GM12878 (cell line): ENCODE results near the gene LPIN2. TPM values are rescaled to one million over a fixed set of nuclear protein-coding genes. Genes with fewer than 3 reads are reported as not detected.

Source experiments
- ATAC-seq: fragments of 200-7000 bp; cut with Tn5 transposase; 3 replicates; pipeline ENCODE4 v1.9.1; 2020; ENCODE audit warnings: mild to moderate bottlenecking, moderate library complexity
- Bru-seq: library from RNA; stranded (reverse); fragments of 400-500 nt; gene quantifications from one replicate; lab custom pipeline; 2021; lab: Mats Ljungman, UMichigan
- BruChase-seq, 2 experiments: library from RNA; stranded (reverse); fragments of 400-500 nt; gene quantifications; one replicate each; lab custom pipeline; 2021; lab: Mats Ljungman, UMichigan
- BruUV-seq: library from RNA; stranded (reverse); fragments of 400-500 nt; replicated peaks from 2 replicates; lab custom pipeline; 2021; lab: Mats Ljungman, UMichigan
- CTCF ChIA-PET: fragments of 300-600 bp; sonication (Branson Sonifier 250); formaldehyde crosslinking; extraction: SDS; loops from one replicate; lab custom pipeline; 2021; ENCODE audit warnings: inconsistent platforms; lab: Yijun Ruan, JAX
- POLR2A ChIA-PET: fragments of 350-600 bp; formaldehyde crosslinking; extraction: SDS; loops from one replicate; lab custom pipeline; 2021; ENCODE audit warnings: inconsistent platforms; lab: Charles Lee
- RAD21 ChIA-PET: fragments of 300-600 bp; sonication (Branson Sonifier 250); formaldehyde crosslinking; loops from one replicate; lab custom pipeline; 2023; ENCODE audit warnings: antibody characterized with exemption; ENCODE audit not compliant: unreplicated experiment; lab: Charles Lee
- SMC1A ChIA-PET: fragments of 300-600 bp; sonication (Branson Sonifier 250); formaldehyde crosslinking; loops from one replicate; lab custom pipeline; 2023; ENCODE audit not compliant: unreplicated experiment, uncharacterized antibody; lab: Charles Lee
- DNase-seq: peaks from one replicate; pipeline ENCODE4 v3.0.0-alpha.2; 2011; ENCODE audit warnings: low read depth, low spot score
- FAIRE-seq: peaks from 3 replicates; lab custom pipeline; 2011; peaks lifted over from hg19 to GRCh38; lab: Jason Lieb, UNC
- H2AFZ ChIP-seq: 2 replicates; pipeline ENCODE4 v1.6.0; 2011; ENCODE audit warnings: low read depth, low read length, control low read depth; ENCODE audit not compliant: control insufficient read depth
- H3K27ac ChIP-seq: 2 replicates; pipeline ENCODE4 v1.5.1; 2011; ENCODE audit warnings: control low read depth; ENCODE audit not compliant: control insufficient read depth, insufficient read depth
- H3K27me3 ChIP-seq, 2 experiments: replicated peaks in 1 of 2; 2 replicates each; pipeline versions ENCODE4 v1.6.0 to v1.6.1; 2011; ENCODE audit warnings: low read length in 1 of 2; ENCODE audit not compliant: control insufficient read depth in 2 of 2, insufficient read depth in 2 of 2
- H3K36me3 ChIP-seq, 2 experiments: 2 replicates each; pipeline ENCODE4 v1.5.1; 2011; ENCODE audit warnings: low read length in 1 of 2; ENCODE audit not compliant: control insufficient read depth in 2 of 2, insufficient read depth in 2 of 2
- H3K4me1 ChIP-seq: 2 replicates; pipeline ENCODE4 v1.6.1; 2011; ENCODE audit warnings: mild to moderate bottlenecking, low read length, moderate library complexity, mixed read lengths; ENCODE audit not compliant: control insufficient read depth, insufficient read depth
- H3K4me2 ChIP-seq: 2 replicates; pipeline ENCODE4 v1.6.0; 2011; ENCODE audit warnings: control low read depth; ENCODE audit not compliant: control insufficient read depth, insufficient read depth
- H3K4me3 ChIP-seq: fragments of 200-600 bp; sonication (generic); 2 replicates; pipeline ENCODE4 v1.5.1; 2016
- H3K79me2 ChIP-seq: 2 replicates; pipeline ENCODE4 v1.6.0; 2011; ENCODE audit warnings: low read length; ENCODE audit not compliant: control insufficient read depth, insufficient read depth
- H3K9ac ChIP-seq: 2 replicates; pipeline ENCODE4 v1.8.0; 2011; ENCODE audit warnings: low read length, control low read depth, mixed read lengths; ENCODE audit not compliant: control insufficient read depth, insufficient read depth
- H3K9me3 ChIP-seq: replicated peaks from 3 replicates; pipeline ENCODE4 v1.5.1; 2011; ENCODE audit warnings: mild to moderate bottlenecking, low read length; ENCODE audit not compliant: control insufficient read depth, insufficient read depth
- H4K20me1 ChIP-seq: 2 replicates; pipeline ENCODE4 v1.6.0; 2011; ENCODE audit not compliant: control insufficient read depth, insufficient read depth
- BCL11A ChIP-seq: IDR thresholded peaks from 2 replicates; pipeline ENCODE4 v1.6.1; 2011; ENCODE audit warnings: low read depth, low read length
- ESRRA ChIP-seq: IDR thresholded peaks from 2 replicates; pipeline ENCODE4 v1.6.1; 2012; ENCODE audit warnings: mild to moderate bottlenecking, low read length, improper control_type of control experiment
- NFYB ChIP-seq: IDR thresholded peaks from 2 replicates; pipeline ENCODE4 v1.6.1; 2011; ENCODE audit warnings: low read depth, mild to moderate bottlenecking, low read length, improper control_type of control experiment, moderate library complexity; ENCODE audit not compliant: insufficient read depth
- RAD51 ChIP-seq: fragments of 450-650 bp; IDR thresholded peaks from 2 replicates; pipeline ENCODE4 v1.6.1; 2016; ENCODE audit warnings: moderate library complexity, mild to moderate bottlenecking, inconsistent platforms
- RELA ChIP-seq: fragments of 450-650 bp; IDR thresholded peaks from 2 replicates; pipeline ENCODE4 v1.8.0; 2014; ENCODE audit warnings: borderline replicate concordance; ENCODE audit not compliant: partially characterized antibody
- RUNX3 ChIP-seq: IDR thresholded peaks from 2 replicates; pipeline ENCODE4 v1.6.1; 2012; ENCODE audit warnings: low read length, inconsistent platforms
- SMC3 ChIP-seq: IDR thresholded peaks from 2 replicates; pipeline ENCODE4 v1.6.1; 2011; ENCODE audit warnings: low read length, improper control_type of control experiment, borderline replicate concordance
- TCF3 ChIP-seq: IDR thresholded peaks from 2 replicates; pipeline ENCODE4 v1.6.1; 2012; ENCODE audit warnings: low read depth, mild to moderate bottlenecking, low read length, borderline replicate concordance; ENCODE audit not compliant: insufficient read depth
- WGBS: methylation state at CpG from one replicate; pipeline ENCODE4 v1.1.6; 2016; ENCODE audit warnings: low lambda C conversion rate; ENCODE audit not compliant: insufficient replicate concordance, insufficient coverage; ENCODE audit errors: missing lambda C conversion rate; 5-methylcytosine and 5-hydroxymethylcytosine counted together
- in situ Hi-C: fragments of 300-500 bp; cut with MboI; formaldehyde crosslinking; loops from 9 replicates; pipeline ENCODE4 v1.14.3; 2018; ENCODE audit warnings: mixed read lengths
- intact Hi-C: fragments of 100-400 bp; cut with micrococcal nuclease; formaldehyde crosslinking; loops from one replicate; pipeline ENCODE4 v1.14.2; 2022; ENCODE audit not compliant: unreplicated experiment
- long read RNA-seq, 2 experiments: library from polyadenylated mRNA; unstranded; transcript quantifications; one replicate each; pipeline ENCODE4 v2.0.0, GENCODE V29; 2019 to 2020
- polyA minus RNA-seq, 3 experiments: library from RNA; depleted of rRNA, polyadenylated mRNA; stranded (reverse); fragments of >200 nt; gene quantifications; 2 replicates each; pipeline ENCODE4 v1.2.3, GENCODE V29; 2011
- polyA plus RNA-seq, 11 experiments: library from polyadenylated mRNA; depleted of rRNA in 4 of 11; unstranded in 6 of 11; stranded (reverse) in 5 of 11; fragments of >200 nt; fragmentation: Nextera tagmentation in 4 of 11; fragmentation: Illumina TruSeq in 1 of 11; extraction: Ambion mirVana in 4 of 11; extraction: Trizol in 1 of 11; gene quantifications; 1 replicate in 1 of 11; 2 replicates in 10 of 11; pipeline versions ENCODE4 v1.2.1 to v1.2.3, GENCODE V29; 2011 to 2016; ENCODE audit warnings: inconsistent platforms in 2 of 11, missing spikeins in 2 of 11, low read depth in 1 of 11
- total RNA-seq, 4 experiments: library from RNA; depleted of rRNA in 3 of 4; stranded (reverse); fragments of >200 nt in 3 of 4; fragmentation: Illumina TruSeq in 1 of 4; extraction: Trizol in 1 of 4; gene quantifications; 2 replicates each; pipeline versions ENCODE4 v1.2.1 to v1.2.3, GENCODE V29; 2013 to 2021
- TF ChIP-seq, protein P1 (sequence below): IDR thresholded peaks from 2 replicates; pipeline ENCODE4 v1.6.1; 2012; ENCODE audit warnings: low read depth, low read length, improper control_type of control experiment
- TF ChIP-seq, protein P2 (sequence below): fragments of 450-650 bp; conservative IDR thresholded peaks from 2 replicates; pipeline ENCODE4 v1.6.1; 2017; ENCODE audit warnings: mild to moderate bottlenecking, moderate library complexity
- TF ChIP-seq, protein P3 (sequence below): IDR thresholded peaks from 2 replicates; pipeline ENCODE4 v1.6.1; 2011; ENCODE audit warnings: low read depth, mild to moderate bottlenecking, low read length, moderate library complexity, borderline replicate concordance; ENCODE audit errors: extremely low read depth

LPIN2 gene, protein sequence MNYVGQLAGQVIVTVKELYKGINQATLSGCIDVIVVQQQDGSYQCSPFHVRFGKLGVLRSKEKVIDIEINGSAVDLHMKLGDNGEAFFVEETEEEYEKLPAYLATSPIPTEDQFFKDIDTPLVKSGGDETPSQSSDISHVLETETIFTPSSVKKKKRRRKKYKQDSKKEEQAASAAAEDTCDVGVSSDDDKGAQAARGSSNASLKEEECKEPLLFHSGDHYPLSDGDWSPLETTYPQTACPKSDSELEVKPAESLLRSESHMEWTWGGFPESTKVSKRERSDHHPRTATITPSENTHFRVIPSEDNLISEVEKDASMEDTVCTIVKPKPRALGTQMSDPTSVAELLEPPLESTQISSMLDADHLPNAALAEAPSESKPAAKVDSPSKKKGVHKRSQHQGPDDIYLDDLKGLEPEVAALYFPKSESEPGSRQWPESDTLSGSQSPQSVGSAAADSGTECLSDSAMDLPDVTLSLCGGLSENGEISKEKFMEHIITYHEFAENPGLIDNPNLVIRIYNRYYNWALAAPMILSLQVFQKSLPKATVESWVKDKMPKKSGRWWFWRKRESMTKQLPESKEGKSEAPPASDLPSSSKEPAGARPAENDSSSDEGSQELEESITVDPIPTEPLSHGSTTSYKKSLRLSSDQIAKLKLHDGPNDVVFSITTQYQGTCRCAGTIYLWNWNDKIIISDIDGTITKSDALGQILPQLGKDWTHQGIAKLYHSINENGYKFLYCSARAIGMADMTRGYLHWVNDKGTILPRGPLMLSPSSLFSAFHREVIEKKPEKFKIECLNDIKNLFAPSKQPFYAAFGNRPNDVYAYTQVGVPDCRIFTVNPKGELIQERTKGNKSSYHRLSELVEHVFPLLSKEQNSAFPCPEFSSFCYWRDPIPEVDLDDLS
- total RNA-seq (2013; cell fraction: nucleolus; rRNA removed): 45.1 and 47.9 TPM in 2 replicates
- total RNA-seq (2014; rRNA removed): 18.3 and 19.5 TPM in 2 replicates
- total RNA-seq (2014; rRNA removed; fragmentation: Illumina TruSeq; extraction: Trizol): 14.8 and 17.2 TPM in 2 replicates
- 19.6 and 23.5 TPM in 2 replicates for total RNA-seq (2021)
- 14.1 TPM for polyA plus RNA-seq (2011; ENCODE audit: low read depth)
- polyA plus RNA-seq (2011; rRNA removed): 28.0 and 32.0 TPM in 2 replicates
- 18.7 and 20.1 TPM in 2 replicates for polyA plus RNA-seq (2011; cell fraction: cytosol; rRNA removed)
- polyA plus RNA-seq (2011; cell fraction: nucleus; rRNA removed): 27.4 and 28.2 TPM in 2 replicates
- polyA plus RNA-seq (2012): 14.0 and 18.7 TPM in 2 replicates
- 19.1 and 24.1 TPM in 2 replicates for polyA plus RNA-seq (2014; fragmentation: Illumina TruSeq; extraction: Trizol)
- 1 to 10 TPM; 4.1 to 4.5 TPM for polyA plus RNA-seq (2014; fragmentation: Nextera tagmentation; extraction: Ambion mirVana)
- 13.7 and 17.1 TPM in 2 replicates for polyA plus RNA-seq (2014; rRNA removed)
- 10 to 100 TPM; 12.0 to 14.2 TPM for polyA plus RNA-seq (2016; fragmentation: Nextera tagmentation; extraction: Ambion mirVana)
- polyA minus RNA-seq (2011; rRNA and poly(A)+ RNA removed): 24.7 and 26.7 TPM in 2 replicates
- 9.6 and 12.5 TPM in 2 replicates for polyA minus RNA-seq (2011; cell fraction: cytosol; rRNA and poly(A)+ RNA removed)
- 10.8 and 17.7 TPM in 2 replicates for polyA minus RNA-seq (2011; cell fraction: nucleus; rRNA and poly(A)+ RNA removed)
- Bru-seq, nascent RNA: percentile 81 among the genes with signal in this experiment
- BruChase-seq, experiment 1, labeled RNA remaining after a 6-hour chase: percentile 71 among the genes with signal in this experiment
- percentile 73 among the genes with signal in this experiment for BruChase-seq, experiment 2, labeled RNA remaining after a 2-hour chase
- long read RNA-seq, experiment 1, partial matches to known transcripts: 4 of 7 reads
- long read RNA-seq, experiment 1, other reads (novel, unspliced or antisense): 3 of 7 reads
- long read RNA-seq, experiment 2, partial matches to known transcripts: 26 of 29 reads
- long read RNA-seq, experiment 2, other reads (novel, unspliced or antisense): 3 of 29 reads

DNA sequence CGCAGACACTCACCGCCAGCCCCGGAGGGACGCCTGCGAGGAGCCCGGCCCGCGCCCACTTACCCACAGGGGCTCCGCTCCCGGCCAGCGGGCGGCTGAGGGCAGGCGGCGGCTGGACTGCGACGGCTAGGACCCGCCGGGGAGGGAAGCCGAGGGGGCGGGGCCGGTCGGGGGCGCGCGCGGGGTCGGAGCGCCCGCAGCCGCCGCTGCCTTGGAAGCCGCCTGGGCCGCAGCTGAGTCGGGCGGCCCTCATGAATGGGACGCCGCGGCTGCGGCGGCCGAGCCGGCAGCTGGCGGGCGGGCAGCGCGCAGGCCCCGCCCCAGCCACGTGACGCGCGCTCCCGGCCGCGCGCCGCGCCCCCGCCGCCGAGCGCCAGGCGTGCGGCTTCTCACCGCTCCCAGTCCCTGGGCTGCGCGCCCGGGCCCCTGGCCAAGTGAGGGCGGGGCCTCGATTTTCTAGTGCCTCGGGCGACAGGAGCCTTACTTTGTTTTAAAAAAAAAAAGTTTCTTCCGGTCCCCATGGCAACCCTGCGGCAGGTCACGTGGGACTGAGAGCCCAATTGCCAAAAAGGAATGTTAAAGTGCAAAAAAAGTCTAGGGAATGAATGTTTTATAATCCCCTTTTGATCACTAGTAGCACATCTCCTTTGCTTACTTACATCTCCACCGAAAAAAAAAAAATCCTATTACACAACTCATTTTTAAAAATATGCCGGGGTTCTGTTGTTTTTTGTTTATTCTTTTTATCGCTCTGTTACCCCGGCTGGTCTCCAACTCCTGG lies at the start of gene LPIN2:
Gene LPIN2 (minus strand): TSS at position 121 of the 781 bp plus-strand sequence. CDS start 52,304 bp downstream, outside the sequence.
- peak; percentile 71 for DNase-seq
- ChIA-PET CTCF (interaction anchor here (0.6 to 1.7 kb wide), 3 partner anchors 19 to 71 kb away, joined by 3 to 4 read pairs (median 3); no protein-coding TSS in a partner anchor), RAD21 (no interaction called here), POLR2A (interaction anchor here (0.6 to 1.0 kb wide), 3 partner anchors 20 to 174 kb away, joined by 3 to 6 read pairs (median 3); no protein-coding TSS in a partner anchor), SMC1A (interaction anchor here (1.0 kb wide), 1 partner anchor 80 kb away, joined by 3 read pairs; no protein-coding TSS in a partner anchor)
- in situ Hi-C loops: no loop called here
- no TSS peak for BruUV-seq
- H3K4me3 ChIP-seq: peak within 1 kb of the TSS; percentile 74
- H3K79me2 ChIP-seq: peaks cover 23% of the 10 kb centered on the region
- intact Hi-C loops: loop anchor here (1.0 to 5.0 kb wide), 5 partner anchors 49 to 234 kb away; partner anchors contain the start of gene MYL12A
- peak; percentile 88 for ATAC-seq
- peak within 1 kb of the TSS; percentile 78 for H2AFZ ChIP-seq
- no peaks in the 10 kb centered on the region; a peak in 1 of 4 replicates for H3K36me3 ChIP-seq
- H3K9me3 ChIP-seq: no peaks in the 10 kb centered on the region
- peak within 1 kb of the TSS; percentile 79 for H3K9ac ChIP-seq
- peak within 1 kb of the TSS; percentile 71 for H3K27ac ChIP-seq
- H3K27me3 ChIP-seq: no peaks in the 10 kb centered on the region
- H3K4me2 ChIP-seq: peak within 1 kb of the TSS; percentile 85
- H3K4me1 ChIP-seq: peaks cover 14% of the 10 kb centered on the region
- 4% methylated on average over 36 of the region's 78 CpGs for WGBS
- H4K20me1 ChIP-seq: no peaks in the 10 kb centered on the region
- FAIRE-seq: peak; percentile 87
- TF ChIP-seq, protein P1, sequence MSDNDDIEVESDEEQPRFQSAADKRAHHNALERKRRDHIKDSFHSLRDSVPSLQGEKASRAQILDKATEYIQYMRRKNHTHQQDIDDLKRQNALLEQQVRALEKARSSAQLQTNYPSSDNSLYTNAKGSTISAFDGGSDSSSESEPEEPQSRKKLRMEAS: peak; percentile 34; the same call in 1 of the 2 replicates
- peak; percentile 16 for TF ChIP-seq RELA
- TF ChIP-seq, protein P2, sequence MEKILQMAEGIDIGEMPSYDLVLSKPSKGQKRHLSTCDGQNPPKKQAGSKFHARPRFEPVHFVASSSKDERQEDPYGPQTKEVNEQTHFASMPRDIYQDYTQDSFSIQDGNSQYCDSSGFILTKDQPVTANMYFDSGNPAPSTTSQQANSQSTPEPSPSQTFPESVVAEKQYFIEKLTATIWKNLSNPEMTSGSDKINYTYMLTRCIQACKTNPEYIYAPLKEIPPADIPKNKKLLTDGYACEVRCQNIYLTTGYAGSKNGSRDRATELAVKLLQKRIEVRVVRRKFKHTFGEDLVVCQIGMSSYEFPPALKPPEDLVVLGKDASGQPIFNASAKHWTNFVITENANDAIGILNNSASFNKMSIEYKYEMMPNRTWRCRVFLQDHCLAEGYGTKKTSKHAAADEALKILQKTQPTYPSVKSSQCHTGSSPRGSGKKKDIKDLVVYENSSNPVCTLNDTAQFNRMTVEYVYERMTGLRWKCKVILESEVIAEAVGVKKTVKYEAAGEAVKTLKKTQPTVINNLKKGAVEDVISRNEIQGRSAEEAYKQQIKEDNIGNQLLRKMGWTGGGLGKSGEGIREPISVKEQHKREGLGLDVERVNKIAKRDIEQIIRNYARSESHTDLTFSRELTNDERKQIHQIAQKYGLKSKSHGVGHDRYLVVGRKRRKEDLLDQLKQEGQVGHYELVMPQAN: 0 out of 2 replicates have a peak, but pooled peaks have one; percentile 54
- no peak for TF ChIP-seq BCL11A
- TF ChIP-seq NFYB: 0 out of 2 replicates have a peak, but pooled peaks have one; percentile 19
- TF ChIP-seq RUNX3: peak; percentile 37; the same call in 1 of the 2 replicates
- peak; percentile 60; the same call in 1 of the 2 replicates for TF ChIP-seq TCF3
- TF ChIP-seq, protein P3, sequence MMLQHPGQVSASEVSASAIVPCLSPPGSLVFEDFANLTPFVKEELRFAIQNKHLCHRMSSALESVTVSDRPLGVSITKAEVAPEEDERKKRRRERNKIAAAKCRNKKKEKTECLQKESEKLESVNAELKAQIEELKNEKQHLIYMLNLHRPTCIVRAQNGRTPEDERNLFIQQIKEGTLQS: peak; percentile 74; the same call in 1 of the 2 replicates
- TF ChIP-seq ESRRA: no peak
- no peak for TF ChIP-seq SMC3
- peak; percentile 97 for TF ChIP-seq RAD51
